ENCODE measurements around the gene CNTNAP4. TPM values are rescaled to one million over a fixed set of nuclear protein-coding genes. Genes with fewer than 3 reads are reported as not detected.

CNTNAP4 gene
- total RNA-seq, 1 experiment from 2014 or later: not detected

- H3K9me2 ChIP-seq (replicated peaks; ENCODE audit: low read length): no peaks in the 10 kb centered on the region
- no peak overlapping the region for H3K9ac ChIP-seq (ENCODE audit: low read length)
- no peaks in the 10 kb centered on the region for H4K20me1 ChIP-seq (ENCODE audit: low read length)
- BruUV-seq (replicated peaks): no TSS peak
- no peaks in the 10 kb centered on the region for H3K4me1 ChIP-seq (ENCODE audit: insufficient read depth, low read length)
- no peak overlapping the region for H3K4me2 ChIP-seq (ENCODE audit: low read length)
- no peak overlapping the region for H3K4me3 ChIP-seq (ENCODE audit: low read length)
- H3K79me2 ChIP-seq (ENCODE audit: low read length): no peaks in the 10 kb centered on the region
- H3K27ac ChIP-seq (ENCODE audit: low read length): no peak overlapping the region
- intact Hi-C loops (cut with micrococcal nuclease): no loop called here
- no peaks in the 10 kb centered on the region for H3F3A ChIP-seq (ENCODE audit: low read length, unreplicated experiment)
- peak; percentile 5 for DNase-seq
- ChIA-PET POLR2A (ENCODE audit: unreplicated experiment) (no interaction called here), CTCF (no interaction called here)
- TF ChIP-seq EZH2 (IDR thresholded peaks at IDR 0.05; ENCODE audit: low read length, unreplicated experiment): no peak
- TF ChIP-seq CTCF (conservative IDR thresholded peaks at IDR 0.05; ENCODE audit: low read depth, low read length): no peak
- TF ChIP-seq EZH2phosphoT487 (IDR thresholded peaks at IDR 0.05; ENCODE audit: borderline replicate concordance, low read length): no peak
- H3K27me3 ChIP-seq (ENCODE audit: low read length): 0 out of 2 replicates have a peak, but pooled peaks cover 3% of the 10 kb centered on the region
- no peak for ATAC-seq
- H3K36me3 ChIP-seq (ENCODE audit: low read depth, low read length): no peaks in the 10 kb centered on the region
- no peaks in the 10 kb centered on the region for H3K9me3 ChIP-seq (ENCODE audit: low read length)
- H2AFZ ChIP-seq (ENCODE audit: low read length): no peak overlapping the region
Measured at GRCh38 chr16:76583466-76583865, 306.3 kb downstream of the CNTNAP4 start.

- CTCF ChIA-PET: no interaction called here
- POLR2A ChIA-PET (ENCODE audit: unreplicated experiment): no interaction called here
Measured at GRCh38 chr16:76583945-76584344, 306.7 kb downstream of the CNTNAP4 start.

More at GRCh38 chr16:76583945-76584344, 306.7 kb downstream of the CNTNAP4 start:
- Histone ChIP-seq H3K4me1 (ENCODE audit: insufficient read depth, low read length) (no peaks in the 10 kb centered on the region), H2AFZ (ENCODE audit: low read length) (no peak overlapping the region), H3K79me2 (ENCODE audit: low read length) (no peaks in the 10 kb centered on the region), H3K4me2 (ENCODE audit: low read length) (no peak overlapping the region), H3K27ac (ENCODE audit: low read length) (no peak overlapping the region), H3K4me3 (ENCODE audit: low read length) (no peak overlapping the region), H3K9me2 (replicated peaks; ENCODE audit: low read length) (no peaks in the 10 kb centered on the region), H3F3A (ENCODE audit: low read length, unreplicated experiment) (no peaks in the 10 kb centered on the region), H3K27me3 (ENCODE audit: low read length) (0 out of 2 replicates have a peak, but pooled peaks cover 3% of the 10 kb centered on the region), H3K36me3 (ENCODE audit: low read depth, low read length) (no peaks in the 10 kb centered on the region), H3K9ac (ENCODE audit: low read length) (no peak overlapping the region), H3K9me3 (ENCODE audit: low read length) (no peaks in the 10 kb centered on the region), H4K20me1 (ENCODE audit: low read length) (no peaks in the 10 kb centered on the region)
- DNase-seq (no peak), ATAC-seq (no peak)
- intact Hi-C loops (cut with micrococcal nuclease): no loop called here
- no TSS peak for BruUV-seq (replicated peaks)
- TF ChIP-seq EZH2phosphoT487 (IDR thresholded peaks at IDR 0.05; ENCODE audit: borderline replicate concordance, low read length) (no peak), EZH2 (IDR thresholded peaks at IDR 0.05; ENCODE audit: low read length, unreplicated experiment) (no peak), CTCF (conservative IDR thresholded peaks at IDR 0.05; ENCODE audit: low read depth, low read length) (no peak)

All from PC-3 (cell line).